ENCODE results near the gene ARMC5. TPM values are rescaled to one million over a fixed set of nuclear protein-coding genes. Genes with fewer than 3 reads are reported as not detected.

ARMC5 gene
- total and polyA plus RNA-seq, 9 of the 15 experiments (the other 6 are each of a cell fraction or from before 2014, with no cell fraction given) = 0.11 to 13.5 (median 2.1) TPM

DNA sequence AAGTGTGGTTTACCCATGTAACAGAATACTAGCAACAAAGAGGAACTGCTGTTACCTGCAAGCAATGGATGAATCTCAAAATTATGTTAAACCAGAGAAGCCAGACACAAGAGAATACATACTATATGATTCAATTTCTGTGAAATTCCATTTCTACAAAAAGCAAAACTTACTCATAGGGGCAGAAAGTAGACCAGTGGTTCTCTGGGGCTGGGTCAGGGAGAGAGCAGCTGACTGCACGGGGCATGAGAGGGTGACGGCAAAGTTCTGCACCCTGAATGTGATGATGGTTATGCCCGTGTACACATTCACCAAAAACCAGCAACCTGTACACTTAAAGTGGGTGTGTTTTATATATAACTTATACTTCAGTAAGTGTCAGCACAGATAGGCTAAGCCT, 19.8 kb upstream of the ARMC5 start (continued):
- TF ChIP-seq, protein P1, sequence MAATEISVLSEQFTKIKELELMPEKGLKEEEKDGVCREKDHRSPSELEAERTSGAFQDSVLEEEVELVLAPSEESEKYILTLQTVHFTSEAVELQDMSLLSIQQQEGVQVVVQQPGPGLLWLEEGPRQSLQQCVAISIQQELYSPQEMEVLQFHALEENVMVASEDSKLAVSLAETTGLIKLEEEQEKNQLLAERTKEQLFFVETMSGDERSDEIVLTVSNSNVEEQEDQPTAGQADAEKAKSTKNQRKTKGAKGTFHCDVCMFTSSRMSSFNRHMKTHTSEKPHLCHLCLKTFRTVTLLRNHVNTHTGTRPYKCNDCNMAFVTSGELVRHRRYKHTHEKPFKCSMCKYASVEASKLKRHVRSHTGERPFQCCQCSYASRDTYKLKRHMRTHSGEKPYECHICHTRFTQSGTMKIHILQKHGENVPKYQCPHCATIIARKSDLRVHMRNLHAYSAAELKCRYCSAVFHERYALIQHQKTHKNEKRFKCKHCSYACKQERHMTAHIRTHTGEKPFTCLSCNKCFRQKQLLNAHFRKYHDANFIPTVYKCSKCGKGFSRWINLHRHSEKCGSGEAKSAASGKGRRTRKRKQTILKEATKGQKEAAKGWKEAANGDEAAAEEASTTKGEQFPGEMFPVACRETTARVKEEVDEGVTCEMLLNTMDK (IDR thresholded peaks at IDR 0.05; ENCODE audit: borderline replicate concordance, insufficient read depth, low read depth, low read length, poor library complexity, severe bottlenecking) = no peak
- no peak for TF ChIP-seq HDGF (IDR thresholded peaks at IDR 0.05)
- no peak for TF ChIP-seq EP300 (IDR thresholded peaks at IDR 0.05; ENCODE audit: low read length)

DNA sequence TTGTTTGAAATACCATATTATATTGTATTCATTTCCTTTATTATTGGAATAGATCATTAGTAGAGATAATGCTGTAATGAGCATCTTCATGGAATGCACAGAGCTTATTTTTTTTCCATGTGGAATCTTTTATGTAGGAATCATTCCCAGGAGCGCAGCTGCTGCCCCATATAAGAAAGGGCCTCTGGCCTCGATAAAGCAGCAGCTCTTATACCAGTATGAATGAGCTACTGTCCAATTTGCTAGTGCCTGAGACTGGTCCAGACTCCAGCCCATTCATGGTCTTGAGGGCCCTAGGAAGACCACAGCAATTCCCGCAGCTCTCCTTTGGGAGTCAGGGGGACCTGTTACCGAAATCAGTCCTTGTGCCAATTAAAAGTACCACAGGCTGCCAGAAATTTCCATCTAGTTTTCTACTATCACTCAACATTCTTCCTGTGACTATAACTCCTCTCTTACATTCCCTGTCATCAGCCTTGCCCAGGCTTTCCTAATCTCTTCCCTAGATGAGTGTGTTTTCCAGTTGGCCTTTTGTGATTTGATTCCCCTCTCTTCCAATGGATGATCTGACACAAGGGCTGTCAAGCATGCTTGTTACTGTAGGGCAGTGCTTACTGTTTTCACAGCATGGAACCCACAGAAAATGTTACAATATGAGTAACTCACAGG, 18.7 kb upstream of the ARMC5 start:
- no peaks in the 10 kb centered on the region; a peak in 1 of 5 replicates for H3K27me3 ChIP-seq (ENCODE audit: control insufficient read depth in 2 of 2, insufficient read depth in 2 of 2, low read length in 2 of 2)
- ATAC-seq (no peak), DNase-seq (ENCODE audit: extremely low read depth in 1 of 4, low spot score in 3 of 4) (no peak), FAIRE-seq (no peak)
- intact Hi-C loops (cut with micrococcal nuclease) = loop anchor here (5.0 to 10.0 kb wide), 3 partner anchors 56 to 256 kb away; partner anchors contain the start of gene FUS
- in situ Hi-C loops (cut with MboI) = loop anchor here (25.0 kb wide), 1 partner anchor 453 kb away; the partner anchor contains the start of gene HSD3B7
- H4K20me1 ChIP-seq (replicated peaks; ENCODE audit: control insufficient read depth, insufficient read depth, low read length) = no peaks in the 10 kb centered on the region
- no peak overlapping the region for H3K9ac ChIP-seq (ENCODE audit: insufficient read depth in 1 of 2, low read depth in 2 of 2, low read length in 2 of 2)
- no peak overlapping the region for H3K4me3 ChIP-seq
- 49% methylated on average over 4 of the region's 4 CpGs for WGBS (ENCODE audit: insufficient coverage, low coverage, missing lambda C conversion rate)
- no peak overlapping the region for H3K27ac ChIP-seq (ENCODE audit: extremely low read depth, low read depth, low read length)
- no peaks in the 10 kb centered on the region for H3K79me2 ChIP-seq (ENCODE audit: control insufficient read depth, insufficient read depth, low read length)
- no peaks in the 10 kb centered on the region for H3K9me3 ChIP-seq (replicated peaks; ENCODE audit: control insufficient read depth, insufficient read depth, low read depth, low read length)
- no peaks in the 10 kb centered on the region for H3K36me3 ChIP-seq (ENCODE audit: control insufficient read depth, insufficient read depth, low read length)
- no TSS peak for BruUV-seq (replicated peaks)
- ChIA-PET POLR2A (interaction anchor here (1.1 kb wide), 1 partner anchor 11 kb away, joined by 4 read pairs; no protein-coding TSS in a partner anchor), CTCF (ENCODE audit: low intra/inter-chr PET ratio) (no interaction called here)
- H3K9me1 ChIP-seq (ENCODE audit: control insufficient read depth, insufficient read depth, low read length) = no peaks in the 10 kb centered on the region
- TF ChIP-seq, protein P2, sequence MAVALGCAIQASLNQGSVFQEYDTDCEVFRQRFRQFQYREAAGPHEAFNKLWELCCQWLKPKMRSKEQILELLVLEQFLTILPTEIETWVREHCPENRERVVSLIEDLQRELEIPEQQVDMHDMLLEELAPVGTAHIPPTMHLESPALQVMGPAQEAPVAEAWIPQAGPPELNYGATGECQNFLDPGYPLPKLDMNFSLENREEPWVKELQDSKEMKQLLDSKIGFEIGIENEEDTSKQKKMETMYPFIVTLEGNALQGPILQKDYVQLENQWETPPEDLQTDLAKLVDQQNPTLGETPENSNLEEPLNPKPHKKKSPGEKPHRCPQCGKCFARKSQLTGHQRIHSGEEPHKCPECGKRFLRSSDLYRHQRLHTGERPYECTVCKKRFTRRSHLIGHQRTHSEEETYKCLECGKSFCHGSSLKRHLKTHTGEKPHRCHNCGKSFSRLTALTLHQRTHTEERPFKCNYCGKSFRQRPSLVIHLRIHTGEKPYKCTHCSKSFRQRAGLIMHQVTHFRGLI (CRISPR knock-in tag; IDR thresholded peaks at IDR 0.05) = no peak
- TF ChIP-seq, protein P3, sequence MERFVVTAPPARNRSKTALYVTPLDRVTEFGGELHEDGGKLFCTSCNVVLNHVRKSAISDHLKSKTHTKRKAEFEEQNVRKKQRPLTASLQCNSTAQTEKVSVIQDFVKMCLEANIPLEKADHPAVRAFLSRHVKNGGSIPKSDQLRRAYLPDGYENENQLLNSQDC (CRISPR knock-in tag; IDR thresholded peaks at IDR 0.05) = no peak
- H3K4me2 ChIP-seq (ENCODE audit: insufficient read depth, low read length) = no peak overlapping the region
- no peak overlapping the region for H2AFZ ChIP-seq (ENCODE audit: low read depth, low read length)
- H3K4me1 ChIP-seq (replicated peaks in 1 of 2; ENCODE audit: control insufficient read depth in 2 of 2, insufficient read depth in 2 of 2, low read length in 2 of 2) = peaks cover 3 to 25% of the 10 kb centered on the region in 2 experiments; a peak in 2 of 5 replicates
